Keratinocyte (primary cell): Measurements from ENCODE around the gene SNRNP27. TPM values are rescaled to one million over a fixed set of nuclear protein-coding genes. Genes with fewer than 3 reads are reported as not detected.
A peak's percentile ranks its signal among the peaks of the same experiment; 100 is the strongest.
"Not testable (repeated sequence)": the region's sequence is repeated elsewhere in the genome, so short reads cannot be mapped to it uniquely, and the experiment has no call there.

ENCODE experiments used
- DNase-seq: peaks from one replicate; pipeline ENCODE4 v3.0.0-alpha.2; 2011; ENCODE audit warnings: low read depth, missing footprints, low spot score
- FAIRE-seq: peaks from 2 replicates; lab custom pipeline; 2011; peaks lifted over from hg19 to GRCh38; lab: Jason Lieb, UNC
- H2AFZ ChIP-seq: 2 replicates; pipeline ENCODE4 v1.6.0; 2012; ENCODE audit warnings: low read length, control low read depth, inconsistent platforms; ENCODE audit not compliant: control insufficient read depth
- H3K27ac ChIP-seq: 2 replicates; pipeline ENCODE4 v1.5.1; 2011; ENCODE audit warnings: low read length; ENCODE audit not compliant: control insufficient read depth, insufficient read depth
- H3K27me3 ChIP-seq: 3 replicates; pipeline ENCODE4 v1.6.0; 2011; ENCODE audit warnings: low read length; ENCODE audit not compliant: control insufficient read depth, insufficient read depth; ENCODE audit errors: extremely low read depth
- H3K36me3 ChIP-seq, 2 experiments: 2 replicates in 1 of 2; 3 replicates in 1 of 2; pipeline ENCODE4 v1.5.1; 2011; ENCODE audit warnings: low read length in 2 of 2, mild to moderate bottlenecking in 1 of 2; ENCODE audit not compliant: control insufficient read depth in 2 of 2, insufficient read depth in 2 of 2; ENCODE audit errors: extremely low read depth in 1 of 2
- H3K4me1 ChIP-seq: 3 replicates; pipeline ENCODE4 v1.5.1; 2011; ENCODE audit warnings: low read length; ENCODE audit not compliant: control insufficient read depth, insufficient read depth; ENCODE audit errors: extremely low read depth
- H3K4me2 ChIP-seq: 3 replicates; pipeline ENCODE4 v1.6.0; 2011; ENCODE audit warnings: low read depth, low read length; ENCODE audit not compliant: control insufficient read depth, insufficient read depth; ENCODE audit errors: extremely low read depth
- H3K4me3 ChIP-seq, 3 experiments: fragments of 200-600 bp in 1 of 3; sonication (generic) in 1 of 3; 2 replicates in 2 of 3; 3 replicates in 1 of 3; pipeline ENCODE4 v1.5.1; 2011 to 2016; ENCODE audit warnings: low read length in 3 of 3, mild to moderate bottlenecking in 3 of 3, control low read depth in 2 of 3, inconsistent platforms in 1 of 3, low read depth in 1 of 3, mixed read lengths in 1 of 3, mixed run types in 1 of 3, moderate library complexity in 1 of 3; ENCODE audit not compliant: control insufficient read depth in 2 of 3, insufficient read depth in 2 of 3; ENCODE audit errors: extremely low read depth in 1 of 3
- H3K79me2 ChIP-seq: 2 replicates; pipeline ENCODE4 v1.6.0; 2012; ENCODE audit warnings: low read length; ENCODE audit not compliant: control insufficient read depth, insufficient read depth
- H3K9ac ChIP-seq: 3 replicates; pipeline ENCODE4 v1.6.0; 2011; ENCODE audit warnings: low read length; ENCODE audit not compliant: control insufficient read depth, insufficient read depth; ENCODE audit errors: extremely low read depth
- H3K9me1 ChIP-seq: 3 replicates; pipeline ENCODE4 v1.6.0; 2011; ENCODE audit warnings: low read length; ENCODE audit not compliant: control insufficient read depth, insufficient read depth; ENCODE audit errors: extremely low read depth
- H3K9me3 ChIP-seq: 2 replicates; pipeline ENCODE4 v1.5.1; 2012; ENCODE audit warnings: low read depth, low read length; ENCODE audit not compliant: control insufficient read depth
- H4K20me1 ChIP-seq: 3 replicates; pipeline ENCODE4 v1.6.0; 2011; ENCODE audit warnings: low read length; ENCODE audit not compliant: control insufficient read depth, insufficient read depth; ENCODE audit errors: extremely low read depth
- CTCF ChIP-seq, 3 experiments: IDR thresholded peaks in 1 of 3; conservative IDR thresholded peaks in 1 of 3; optimal IDR thresholded peaks in 1 of 3; 2 replicates in 2 of 3; 3 replicates in 1 of 3; pipeline versions ENCODE3 to v1.5.1; 2011; ENCODE audit warnings: low read length in 3 of 3, mild to moderate bottlenecking in 3 of 3, moderate library complexity in 2 of 3, control low read depth in 1 of 3, inconsistent platforms in 1 of 3; ENCODE audit not compliant: insufficient read depth in 2 of 3; ENCODE audit errors: extremely low read depth in 1 of 3
- EZH2 ChIP-seq: IDR thresholded peaks from one replicate; pipeline ENCODE4 v1.6.1; 2012; ENCODE audit warnings: inconsistent platforms, mild to moderate bottlenecking, low read length, moderate library complexity
- dilution Hi-C: fragments of 300-500 bp; cut with MboI; formaldehyde crosslinking; loops from one replicate; pipeline ENCODE4 v1.7.0; 2020; ENCODE audit warnings: low sequenced_read_pairs; ENCODE audit not compliant: extremely low pct_ligation_motif_present
- polyA plus RNA-seq, 5 experiments: library from polyadenylated mRNA; depleted of rRNA in 3 of 5; stranded (reverse) in 3 of 5; stranded (forward) in 1 of 5; unstranded in 1 of 5; fragments of >200 nt; gene quantifications; 1 replicate in 1 of 5; 2 replicates in 3 of 5; 3 replicates in 1 of 5; pipeline versions ENCODE4 v1.2.1 to v1.2.3, GENCODE V29; 2011 to 2012; ENCODE audit warnings: missing spikeins in 2 of 5, low read depth in 1 of 5, low replicate concordance in 1 of 5

Gene SNRNP27
- polyA plus RNA-seq, 1 donor (not counting 4 experiments of a cell fraction or from before 2014, with no cell fraction given), result 41.1 TPM

- dilution Hi-C loops, result no loop called here
- H4K20me1 ChIP-seq, result no peaks in the 10 kb centered on the region
- H3K4me3 ChIP-seq, result no peak overlapping the region
- FAIRE-seq (no peak), DNase-seq (no peak)
- H2AFZ ChIP-seq, result no peak overlapping the region
- TF ChIP-seq EZH2 (no peak), CTCF (optimal IDR thresholded peaks at IDR 0.05 in 1 of 3, IDR thresholded peaks at IDR 0.05 in 1 of 3, conservative IDR thresholded peaks at IDR 0.05 in 1 of 3; ENCODE audit: extremely low read depth in 1 of 3, insufficient read depth in 2 of 3, low read length in 3 of 3) (no peak)
- no peaks in the 10 kb centered on the region for H3K79me2 ChIP-seq
- no peak overlapping the region for H3K27ac ChIP-seq
- no peaks in the 10 kb centered on the region for H3K9me1 ChIP-seq
- no peaks in the 10 kb centered on the region for H3K9me3 ChIP-seq
- no peaks in the 10 kb centered on the region for H3K27me3 ChIP-seq
- H3K4me1 ChIP-seq, result peaks cover 33% of the 10 kb centered on the region
- H3K4me2 ChIP-seq, result no peak overlapping the region
- H3K9ac ChIP-seq, result no peak overlapping the region
- no peaks in the 10 kb centered on the region for H3K36me3 ChIP-seq
These were observed 55.3 kb downstream of the SNRNP27 start for GRCh38 chr2:69948963-69949645.

GRCh38 chr2:69950241-69950640 lies 56.5 kb downstream of the SNRNP27 start:
- dilution Hi-C loops, result no loop called here
- Histone ChIP-seq H2AFZ (peak overlapping the region; percentile 13), H3K4me3 (no peak overlapping the region), H3K9me3 (no peaks in the 10 kb centered on the region), H3K27ac (no peak overlapping the region), H3K9ac (no peak overlapping the region), H3K9me1 (no peaks in the 10 kb centered on the region), H3K27me3 (no peaks in the 10 kb centered on the region), H4K20me1 (no peaks in the 10 kb centered on the region), H3K36me3 (no peaks in the 10 kb centered on the region), H3K4me2 (no peak overlapping the region), H3K79me2 (no peaks in the 10 kb centered on the region), H3K4me1 (peaks cover 25% of the 10 kb centered on the region)
- TF ChIP-seq CTCF (optimal IDR thresholded peaks at IDR 0.05 in 1 of 3, IDR thresholded peaks at IDR 0.05 in 1 of 3, conservative IDR thresholded peaks at IDR 0.05 in 1 of 3; ENCODE audit: extremely low read depth in 1 of 3, insufficient read depth in 2 of 3, low read length in 3 of 3), result no peak
- no peak for TF ChIP-seq EZH2
- DNase-seq, result no peak
- FAIRE-seq, result no peak

GRCh38 chr2:69950671-69951070 lies 56.9 kb downstream of the SNRNP27 start:
- H3K4me3 ChIP-seq, FAIRE-seq, H3K9me1 ChIP-seq, H2AFZ ChIP-seq, H3K79me2 ChIP-seq, H3K36me3 ChIP-seq, DNase-seq, H3K9ac ChIP-seq, H3K27ac ChIP-seq, H3K9me3 ChIP-seq, H3K4me2 ChIP-seq, H4K20me1 ChIP-seq, H3K27me3 ChIP-seq, dilution Hi-C loops: not testable (repeated sequence)
- peaks cover 21% of the 10 kb centered on the region for H3K4me1 ChIP-seq
